ENCODE data around the gene RAB33B.
"Not testable (repeated sequence)": the region's sequence is repeated elsewhere in the genome, so short reads cannot be mapped to it uniquely, and the experiment has no call there.

Gene RAB33B

DNA sequence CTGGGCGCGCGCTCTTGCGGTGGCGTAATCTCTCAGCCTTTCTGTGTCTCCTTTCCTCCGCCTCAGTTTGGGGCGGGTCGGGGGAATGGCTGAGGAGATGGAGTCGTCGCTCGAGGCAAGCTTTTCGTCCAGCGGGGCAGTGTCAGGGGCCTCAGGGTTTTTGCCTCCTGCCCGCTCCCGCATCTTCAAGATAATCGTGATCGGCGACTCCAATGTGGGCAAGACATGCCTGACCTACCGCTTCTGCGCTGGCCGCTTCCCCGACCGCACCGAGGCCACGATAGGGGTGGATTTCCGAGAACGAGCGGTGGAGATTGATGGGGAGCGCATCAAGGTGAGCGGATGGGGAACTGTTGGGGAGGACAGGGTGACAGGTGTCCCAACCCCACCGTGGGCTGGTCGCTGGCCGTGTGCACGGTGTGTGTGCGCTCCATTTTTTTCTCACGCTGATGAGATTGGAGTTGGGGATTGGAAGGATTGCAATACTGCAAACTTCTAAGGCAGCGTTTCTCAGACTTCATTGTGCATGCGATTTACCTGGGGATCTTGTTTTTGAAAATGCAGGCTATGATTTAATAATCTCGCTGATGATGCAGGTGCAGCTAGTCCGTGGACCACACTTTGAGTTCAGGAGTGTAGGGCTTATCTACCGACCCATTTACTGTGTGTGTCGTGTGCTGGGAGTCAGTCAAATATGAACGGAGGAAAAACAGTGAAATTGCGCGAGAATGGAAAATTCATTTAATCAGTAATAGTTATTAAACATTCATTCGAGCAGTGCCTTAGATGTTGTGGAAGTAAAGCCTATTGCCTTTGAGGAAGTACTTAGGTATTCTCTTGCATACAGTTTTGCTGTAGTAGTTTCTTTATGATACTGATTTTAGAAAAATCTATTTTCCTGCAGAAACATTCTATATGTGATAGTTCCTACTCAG is at the start of gene RAB33B:
TSS of gene RAB33B (plus strand) at position 11 of the 935 bp plus-strand sequence. CDS start at position 86, 75 bp downstream.
- DNase-seq, result no peak

DNA sequence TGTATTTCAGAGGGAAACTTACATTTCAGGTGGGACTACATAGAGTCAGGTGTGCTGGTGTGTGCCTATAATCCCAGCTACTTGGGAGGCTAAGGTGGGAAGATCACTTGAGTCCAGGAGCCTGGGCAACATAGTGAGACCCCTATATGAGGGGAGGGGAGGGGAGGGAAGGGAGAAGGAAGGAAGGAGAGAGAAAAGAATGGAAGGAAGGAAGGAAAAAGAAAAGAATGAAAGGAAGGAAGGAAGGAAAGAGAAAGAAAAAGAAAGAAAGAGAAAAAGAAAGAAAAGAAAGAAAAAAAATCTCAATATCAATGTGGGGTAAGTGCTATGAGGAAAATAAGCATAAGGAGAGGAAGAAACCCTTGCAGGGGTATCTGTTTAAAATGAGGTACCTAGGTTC is 43.6 kb upstream of the RAB33B start:
- DNase-seq, result no peak

DNA sequence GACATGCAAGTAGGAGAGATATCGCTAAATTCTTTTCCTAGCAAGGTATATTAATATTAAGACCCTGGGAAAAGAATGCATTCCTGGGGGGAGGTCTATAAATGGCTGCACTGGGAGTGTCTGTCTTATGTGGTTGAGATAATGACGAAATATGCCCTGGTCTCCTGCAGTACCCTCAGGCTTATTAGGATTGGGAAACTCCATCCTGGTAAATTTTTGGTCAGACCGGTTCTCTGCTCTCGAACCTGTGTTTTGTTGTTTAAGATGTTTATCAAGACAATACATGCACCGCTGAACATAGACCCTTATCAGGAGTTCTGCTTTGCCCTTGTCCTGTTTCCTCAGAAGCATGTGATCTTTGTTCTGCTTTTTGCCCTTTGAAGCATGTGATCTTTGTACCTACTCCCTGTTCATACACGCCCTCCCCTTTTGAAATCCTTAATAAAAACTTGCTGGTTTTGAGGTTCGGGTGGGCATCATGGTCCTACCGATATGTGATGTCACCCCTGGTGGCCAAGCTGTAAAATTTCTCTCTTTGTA is 39.2 kb upstream of the RAB33B start:
- not testable (repeated sequence) for DNase-seq

DNA sequence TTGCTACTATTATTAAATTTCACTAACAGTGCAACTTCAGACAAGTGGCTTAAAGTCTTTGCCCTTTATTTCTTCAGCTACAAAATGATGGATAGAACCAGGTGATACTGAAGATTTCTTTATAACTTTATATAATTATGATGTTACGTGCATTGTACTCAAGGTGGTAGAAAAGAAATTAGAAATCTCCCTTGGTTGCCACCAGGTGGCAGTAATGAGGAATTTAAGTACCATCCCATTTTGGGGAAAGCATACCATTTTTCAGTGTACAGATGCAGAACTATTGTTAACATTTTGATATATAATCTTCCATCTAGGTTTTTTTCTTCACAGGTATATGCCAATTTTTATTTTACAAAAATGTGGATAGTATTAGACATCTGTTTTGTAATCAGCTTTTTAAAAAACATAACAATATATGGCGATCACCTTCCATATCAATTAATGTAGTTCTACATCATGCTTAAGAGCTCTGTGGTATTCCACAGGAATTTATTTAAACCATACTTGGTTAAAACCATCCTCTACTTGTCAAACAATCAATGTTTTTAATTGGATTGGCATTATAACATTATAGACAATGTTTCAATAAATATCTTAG is 37.7 kb upstream of the RAB33B start:
- peak; percentile 14 for DNase-seq

DNA sequence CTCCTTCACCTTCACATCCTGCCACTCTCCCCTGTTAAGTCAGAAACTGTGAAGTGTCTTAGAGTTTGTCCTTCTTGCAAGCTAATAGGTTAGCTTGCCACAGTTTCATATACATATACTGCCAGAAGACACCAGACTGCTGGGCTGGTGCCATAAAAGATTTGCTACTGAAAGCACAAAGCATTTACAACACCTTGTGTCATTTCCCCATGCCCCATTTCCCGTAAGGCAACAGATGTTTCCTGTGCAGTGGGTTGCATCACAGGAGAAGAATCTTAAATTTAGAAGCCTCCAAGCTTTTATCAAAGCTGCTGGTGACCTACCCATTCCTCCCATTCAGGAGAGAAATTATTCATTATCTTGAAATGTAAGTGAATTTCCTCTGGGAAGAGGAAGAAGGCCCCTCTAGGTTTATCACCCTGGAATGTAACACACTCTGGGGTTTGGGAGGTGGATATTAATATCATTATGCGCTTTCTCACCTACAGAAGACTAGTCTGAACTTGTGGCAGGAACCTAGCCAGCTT is 34.5 kb upstream of the RAB33B start:
- no peak for DNase-seq

DNA sequence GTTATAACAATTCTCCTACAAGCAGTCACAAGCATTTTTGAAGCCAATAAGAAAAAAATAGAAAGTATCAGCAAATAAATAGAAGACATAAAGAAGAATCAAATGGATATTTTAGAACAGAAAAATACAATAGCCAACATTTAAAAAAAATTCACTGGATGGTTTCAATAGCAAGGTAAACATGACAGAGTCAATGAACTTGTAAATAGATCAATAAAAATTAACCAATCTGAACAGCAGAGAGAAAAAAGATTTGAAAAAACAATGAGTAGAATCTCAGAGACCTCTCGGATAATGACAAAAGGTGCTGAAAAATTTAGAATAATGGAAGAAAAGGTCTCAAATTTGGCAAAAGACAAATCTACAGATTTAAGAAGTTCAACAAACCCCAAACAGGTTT is 33.3 kb upstream of the RAB33B start:
- DNase-seq, result no peak

DNA sequence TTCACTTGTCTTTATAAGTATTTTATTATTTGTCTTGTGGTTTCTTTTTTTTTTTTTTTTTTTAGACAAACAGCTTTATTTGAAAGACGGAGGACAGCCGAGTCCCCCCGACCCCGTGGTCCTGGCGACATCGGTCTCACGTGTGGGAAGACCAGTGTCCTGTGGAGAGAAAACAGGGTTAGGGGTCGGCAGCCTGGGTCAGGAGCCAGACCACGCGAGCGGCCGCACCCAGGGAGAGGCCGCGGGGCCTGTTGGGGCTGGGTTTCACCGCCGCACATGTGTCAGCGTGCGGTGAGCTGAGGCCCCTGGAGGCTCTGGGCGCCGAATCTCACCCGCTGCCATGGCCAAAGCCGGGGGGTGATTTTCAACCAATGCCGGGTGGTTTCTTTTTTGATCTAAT is 17.8 kb upstream of the RAB33B start:
- no peak for DNase-seq

DNA sequence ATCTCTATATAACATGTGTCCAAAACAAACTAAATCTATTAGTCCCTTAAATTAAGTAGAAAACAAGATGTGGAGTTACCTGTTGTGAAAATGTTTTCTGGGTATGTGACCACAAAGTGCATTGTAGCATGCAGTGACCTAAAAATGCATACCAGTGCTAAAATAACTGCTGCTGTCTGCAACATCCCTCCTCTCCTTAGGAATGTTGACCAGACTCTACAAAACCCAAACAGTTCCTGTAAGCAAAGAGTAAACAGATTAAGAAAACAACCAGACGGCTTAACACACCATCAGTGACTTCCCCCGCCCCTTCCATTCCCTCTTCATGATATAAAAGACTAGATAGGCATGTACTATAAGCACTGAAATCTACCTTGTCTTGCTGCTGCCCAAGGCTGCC is 15.8 kb upstream of the RAB33B start:
- no peak for DNase-seq

DNA sequence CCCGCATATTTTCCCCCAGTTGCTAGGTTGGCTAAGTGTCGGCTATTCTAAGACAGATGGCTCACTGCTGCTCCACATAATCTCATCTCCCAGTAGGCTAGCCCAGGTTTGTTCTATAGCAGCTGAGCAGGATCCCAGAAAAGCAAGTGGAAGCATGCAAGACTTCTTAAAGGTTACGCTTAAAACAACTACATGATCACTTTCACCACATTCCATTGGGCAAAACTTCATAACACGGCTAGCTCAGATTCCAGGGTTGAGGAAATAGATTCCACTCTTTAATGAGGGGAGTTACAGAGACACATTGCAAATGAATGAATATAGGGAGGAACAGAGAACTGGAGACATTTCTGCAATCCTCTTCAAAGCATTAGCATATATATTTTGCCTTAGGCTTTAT is 12.9 kb upstream of the RAB33B start:
- no peak for DNase-seq

DNA sequence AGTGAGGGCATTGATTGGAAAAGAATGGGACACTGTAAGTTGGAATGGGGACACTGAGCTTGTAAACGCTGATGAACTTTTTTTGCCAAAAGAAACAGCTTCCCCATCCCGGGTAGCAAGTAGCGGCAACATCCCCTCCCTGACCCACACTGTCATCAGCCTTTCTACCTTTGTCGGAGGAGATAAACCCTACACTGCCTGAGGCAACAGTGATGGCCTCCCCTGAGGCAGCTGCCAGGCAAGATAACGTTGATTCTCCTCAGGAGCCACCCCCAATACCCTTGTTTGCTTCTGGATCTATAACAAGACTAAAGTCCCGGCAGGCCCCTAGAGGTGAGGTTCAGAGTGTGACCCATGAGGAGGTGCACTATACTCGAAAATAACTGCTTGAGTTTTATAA is 10.3 kb upstream of the RAB33B start:
- no peak for DNase-seq

DNA sequence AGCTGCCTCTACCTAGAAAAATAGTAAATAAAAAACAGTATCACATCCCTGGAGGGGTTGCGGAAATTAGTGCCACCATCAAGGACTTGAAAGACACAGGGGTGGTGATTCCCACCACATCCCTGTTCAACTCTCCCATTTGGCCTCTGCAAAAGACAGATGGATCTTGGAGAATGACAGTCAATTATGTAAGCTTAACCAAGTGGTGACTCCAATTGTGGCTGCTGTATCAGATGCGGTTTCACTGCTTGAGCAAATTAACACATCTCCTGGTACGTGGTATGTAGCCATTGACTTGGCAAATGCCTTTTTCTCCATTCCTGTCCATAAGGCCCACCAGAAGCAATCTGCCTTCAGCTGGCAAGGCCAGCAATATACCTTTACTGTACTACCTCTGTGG is 9.0 kb upstream of the RAB33B start:
- DNase-seq, result not testable (repeated sequence)

DNA sequence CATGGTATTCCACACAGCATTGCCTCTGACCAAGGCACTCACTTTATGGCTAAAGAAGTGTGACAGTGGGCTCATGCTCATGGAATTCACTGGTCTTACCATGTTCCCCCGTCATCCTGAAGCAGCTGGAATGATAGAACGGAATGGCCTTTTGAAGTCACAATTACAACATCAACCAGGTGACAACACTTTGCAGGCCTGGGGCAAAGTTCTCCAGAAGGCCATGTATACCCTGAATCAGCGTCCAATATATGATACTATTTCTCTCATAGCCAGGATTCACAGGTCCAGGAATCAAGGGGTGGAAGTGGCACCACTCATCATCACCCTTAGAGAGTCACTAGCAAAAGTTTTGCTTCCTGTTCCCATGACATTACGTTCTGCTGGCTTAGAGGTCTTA is 6.8 kb upstream of the RAB33B start:
- not testable (repeated sequence) for DNase-seq

DNA sequence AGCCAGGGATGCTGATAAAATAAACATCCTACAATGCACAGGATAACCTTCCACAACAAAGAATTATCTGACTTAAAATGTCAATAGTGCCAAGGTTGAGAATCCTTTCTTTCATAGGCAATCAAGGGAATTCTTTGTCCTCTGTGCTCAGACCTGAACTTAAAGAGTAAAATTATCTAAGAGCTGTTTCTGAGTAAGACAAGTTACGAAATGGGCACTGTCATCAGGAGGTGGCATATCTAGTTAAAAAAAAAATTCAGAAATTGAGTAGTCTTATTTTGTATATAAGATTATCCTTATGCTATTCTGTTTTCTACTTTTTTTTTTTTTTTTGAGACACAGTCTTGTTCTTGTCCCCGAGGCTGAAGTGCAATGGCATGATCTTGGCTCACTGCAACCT is 3.3 kb upstream of the RAB33B start:
- DNase-seq, result no peak

DNA sequence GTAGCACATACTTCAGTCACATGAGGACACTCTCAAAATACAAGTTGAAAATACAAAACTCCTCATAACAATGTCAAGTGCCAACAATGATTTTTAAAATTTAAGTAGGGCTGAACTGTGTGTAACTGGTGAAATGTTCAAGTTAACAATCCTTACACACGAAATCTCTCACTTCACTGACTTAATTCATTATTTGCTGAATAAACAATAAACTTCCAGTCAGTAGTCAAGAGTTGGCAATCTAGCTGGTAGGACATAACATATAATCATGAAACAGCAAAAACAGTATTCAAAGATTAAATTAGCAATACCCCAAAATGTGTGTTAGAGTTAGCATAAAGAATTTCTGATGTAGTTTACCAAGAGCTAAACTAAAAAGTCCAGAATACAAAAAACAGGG is 1.9 kb upstream of the RAB33B start:
- DNase-seq, result no peak

DNA sequence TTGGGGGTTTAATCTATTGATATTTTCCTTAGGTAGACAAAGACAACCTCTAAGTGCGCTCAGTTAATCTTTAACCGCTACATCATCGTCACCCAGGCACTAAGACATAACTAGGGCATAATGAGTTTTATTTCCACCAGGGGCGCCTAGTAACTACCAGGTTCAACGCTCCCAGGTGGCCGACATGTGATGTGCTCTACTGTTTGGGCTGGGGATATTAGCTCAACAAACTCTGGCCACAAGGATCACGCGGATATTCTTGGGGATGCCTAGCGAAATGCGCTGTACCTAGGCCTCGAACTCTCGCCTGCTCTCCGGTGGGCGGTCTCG is 915 bp upstream of the RAB33B start:
- DNase-seq, result peak; percentile 70

DNA sequence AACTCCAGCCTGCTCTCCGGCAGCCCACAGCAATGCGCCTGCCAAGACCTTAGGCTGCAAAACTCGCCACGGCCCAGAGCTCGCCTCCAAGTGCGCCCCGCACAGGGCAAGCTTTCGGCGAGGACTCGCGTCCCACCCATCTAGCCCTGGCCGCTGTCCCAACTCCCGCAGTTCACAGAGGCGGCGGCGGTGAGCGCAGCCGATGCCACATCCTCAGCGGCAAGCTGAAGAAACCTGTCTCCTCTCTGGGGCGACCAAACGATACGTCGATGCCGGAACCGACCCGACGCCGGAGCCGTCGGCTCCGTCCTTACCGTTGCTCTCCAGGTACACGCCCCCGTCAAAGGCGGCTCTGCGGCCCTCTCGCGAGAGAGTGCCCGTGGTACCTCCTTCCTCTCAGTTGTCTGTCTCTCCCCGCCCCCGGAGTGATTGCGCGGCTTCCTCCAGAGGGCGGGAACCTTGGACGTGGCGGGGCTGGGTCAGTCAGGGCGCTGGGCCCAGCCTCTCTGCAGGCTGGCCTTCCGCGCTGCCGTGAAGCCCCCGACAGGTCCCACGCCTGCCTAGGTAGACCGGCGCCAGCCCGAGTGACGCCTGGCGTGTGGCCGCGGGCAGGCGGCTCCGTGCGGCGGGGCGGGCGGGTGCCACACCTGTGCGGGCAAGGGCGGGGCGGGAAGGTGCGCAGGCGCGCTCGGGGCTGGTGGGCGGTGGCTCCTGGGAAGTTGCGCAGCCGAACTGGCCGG is 380 bp upstream of the RAB33B start:
- peak; percentile 96 for DNase-seq

DNA sequence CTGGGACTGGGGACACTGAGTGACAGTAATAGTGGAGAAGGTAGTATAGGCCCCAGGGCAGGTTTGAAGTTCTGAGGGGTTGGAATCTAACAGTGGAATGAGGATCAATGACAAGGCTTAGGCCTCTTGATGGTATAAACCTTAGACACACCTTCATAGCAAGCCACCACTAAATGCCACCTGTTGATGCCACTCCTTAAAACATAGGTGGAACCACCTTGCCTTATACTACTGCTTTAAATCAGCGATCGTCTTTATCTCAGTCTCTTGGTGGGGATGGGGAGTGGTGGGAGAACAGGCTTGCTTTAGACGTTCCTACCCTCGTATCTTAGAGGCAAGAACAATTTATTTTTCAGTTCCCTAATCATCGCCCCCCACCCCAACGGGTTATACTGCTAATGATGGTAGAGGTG is 1.2 kb downstream of the RAB33B start:
- DNase-seq, result no peak

DNA sequence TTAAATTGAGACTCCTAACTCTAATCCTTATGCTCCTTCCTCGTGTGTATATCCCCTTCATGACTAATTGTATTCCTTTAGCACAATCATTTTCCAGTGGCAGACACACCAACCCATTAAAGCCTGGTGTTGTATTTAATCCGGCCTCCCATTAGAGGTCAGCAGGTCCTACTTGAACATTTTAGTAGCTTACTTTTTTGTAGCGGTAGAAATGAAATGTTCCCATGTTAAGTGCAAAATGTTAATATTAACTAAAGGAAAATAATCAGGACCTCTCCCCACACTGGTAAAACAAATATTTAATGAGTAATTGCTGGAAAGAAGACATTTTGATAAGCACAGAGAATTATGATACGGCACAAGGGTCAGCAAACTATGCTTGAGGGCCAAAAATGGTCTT is 3.4 kb downstream of the RAB33B start:
- DNase-seq, result no peak

DNA sequence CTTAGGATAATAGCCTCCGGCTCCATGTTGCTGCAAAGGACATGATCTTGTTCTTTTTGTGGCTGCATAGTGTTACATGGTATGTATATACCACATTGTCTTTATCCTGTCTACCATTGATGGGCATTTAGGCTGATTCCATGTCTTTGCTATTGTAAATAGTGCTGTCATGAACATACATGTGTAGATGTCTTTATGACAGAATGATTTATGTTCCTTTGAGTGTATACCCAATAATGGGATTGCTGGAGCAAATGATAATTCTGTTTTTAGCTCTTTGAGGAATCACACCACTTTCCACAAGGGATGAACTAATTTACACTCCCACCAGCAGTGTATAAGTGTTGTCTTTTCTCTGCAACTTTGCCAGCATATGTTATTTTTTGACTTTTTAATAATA is 4.6 kb downstream of the RAB33B start:
- DNase-seq, result no peak

DNA sequence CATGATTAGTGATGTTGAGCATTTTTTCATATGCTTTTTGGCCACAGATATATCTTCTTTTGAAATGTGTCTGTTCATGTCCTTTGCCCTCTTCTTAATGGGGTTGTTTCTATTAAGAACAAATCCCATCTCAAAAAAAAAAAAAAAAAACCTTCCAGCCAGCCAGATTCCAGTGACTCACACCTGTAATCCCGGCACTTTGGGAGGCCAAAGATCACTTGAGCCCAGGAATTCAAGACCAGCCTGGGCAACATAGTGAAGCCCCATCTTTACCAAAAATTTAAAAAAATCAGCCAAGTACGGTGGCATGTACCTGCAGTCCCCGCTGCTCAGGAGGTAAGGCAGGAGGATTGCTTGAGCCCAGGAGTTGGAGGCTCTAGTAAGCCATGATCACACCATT is 5.1 kb downstream of the RAB33B start:
- DNase-seq, result no peak

DNA sequence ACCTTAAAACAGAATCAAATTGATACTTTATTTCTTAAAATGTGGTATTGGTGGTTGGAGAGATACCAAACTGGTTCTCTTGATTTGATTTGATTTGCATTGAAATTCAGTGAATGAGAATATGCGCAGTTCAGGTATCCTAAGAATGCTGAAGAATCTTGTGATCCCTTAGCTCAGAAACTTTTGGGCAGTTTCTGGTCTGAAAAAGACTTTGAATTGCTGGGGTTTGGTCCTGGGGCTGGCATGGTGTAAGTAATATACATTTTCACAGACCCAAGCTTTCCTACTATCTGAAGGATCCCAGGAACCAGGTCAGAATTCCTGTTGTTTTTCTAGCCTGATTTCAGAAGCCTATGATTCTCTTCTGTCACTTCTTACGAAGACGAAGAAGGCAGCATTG is 6.6 kb downstream of the RAB33B start:
- DNase-seq, result no peak

DNA sequence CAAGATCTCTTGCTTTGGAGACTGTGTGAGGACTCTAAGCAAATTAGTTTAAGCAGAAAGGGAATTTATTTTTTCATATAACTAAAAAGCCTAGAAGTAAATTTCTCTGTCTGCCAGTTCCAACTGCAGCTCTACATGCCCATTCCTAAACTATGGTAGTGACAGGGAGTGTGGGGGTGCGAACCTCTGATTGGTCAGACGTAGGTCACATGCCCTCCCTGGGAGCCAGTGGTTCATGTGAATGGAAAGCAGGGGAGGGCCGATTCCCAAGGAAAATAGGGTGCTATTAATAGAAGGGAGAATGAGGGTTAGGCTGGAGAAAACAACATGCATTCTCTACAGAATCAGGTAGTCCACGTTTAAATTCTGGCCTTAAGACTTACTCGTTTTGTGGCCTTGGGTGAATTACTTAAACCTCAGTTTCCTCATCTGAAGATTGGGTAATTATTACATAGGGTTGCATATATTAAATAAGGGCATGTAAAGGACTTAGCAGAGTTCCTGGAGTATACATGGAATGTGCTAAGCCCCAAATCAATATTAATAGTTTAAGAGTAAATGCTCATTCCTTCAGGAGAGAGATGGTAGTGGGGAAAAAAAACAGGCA is 7.2 kb downstream of the RAB33B start:
- no peak for DNase-seq

DNA sequence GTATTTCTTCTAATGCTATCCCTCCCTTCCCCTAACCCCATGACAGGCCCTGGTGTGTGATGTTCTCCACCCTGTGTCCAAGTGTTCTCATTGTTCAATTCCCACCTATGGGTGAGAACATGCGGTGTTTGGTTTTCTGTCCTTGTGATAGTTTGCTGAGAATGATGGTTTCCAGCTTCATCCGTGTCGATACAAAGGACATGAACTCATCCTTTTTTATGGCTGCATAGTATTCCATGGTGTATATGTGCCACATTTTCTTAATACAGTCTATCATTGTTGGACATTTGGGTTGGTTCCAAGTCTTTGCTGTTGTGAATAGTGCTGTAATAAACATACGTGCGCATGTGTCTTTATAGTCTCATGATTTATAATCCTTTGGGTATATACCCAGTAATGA is 10.6 kb downstream of the RAB33B start:
- not testable (repeated sequence) for DNase-seq
